Endothelial cell of umbilical vein (primary cell): ENCODE measurements around the gene TOX2. TPM values are rescaled to one million over a fixed set of nuclear protein-coding genes. Genes with fewer than 3 reads are reported as not detected.

ENCODE experiments used
- BruUV-seq: library from RNA; stranded (reverse); fragments of 400-500 nt; replicated peaks from 2 replicates; lab custom pipeline; 2021; lab: Mats Ljungman, UMichigan
- CTCF ChIA-PET: fragments of 300-600, 350-600 bp; sonication (Branson Sonifier 250); formaldehyde crosslinking; loops from one replicate; lab custom pipeline; 2021; ENCODE audit warnings: antibody characterized with exemption, inconsistent platforms; lab: Charles Lee
- POLR2A ChIA-PET: fragments of 300-600, 350-600 bp; sonication (Branson Sonifier 250); formaldehyde crosslinking; loops from one replicate; lab custom pipeline; 2021; ENCODE audit warnings: antibody characterized with exemption, inconsistent platforms; lab: Charles Lee
- DNase-seq: peaks from one replicate; pipeline ENCODE4 v3.0.0-alpha.2; 2011; ENCODE audit warnings: low read depth, low spot score
- FAIRE-seq: peaks from 2 replicates; lab custom pipeline; 2011; peaks lifted over from hg19 to GRCh38; lab: Jason Lieb, UNC
- H2AFZ ChIP-seq: 2 replicates; pipeline ENCODE4 v1.6.0; 2012; ENCODE audit warnings: low read depth, low read length, control low read depth, inconsistent platforms
- H3K27ac ChIP-seq: 2 replicates; pipeline ENCODE4 v1.5.1; 2011; ENCODE audit warnings: low read depth, mild to moderate bottlenecking, control low read depth, low read length, moderate library complexity; ENCODE audit not compliant: insufficient read depth
- H3K27me3 ChIP-seq, 2 experiments: 2 replicates each; pipeline versions ENCODE4 v1.6.0 to v1.6.1; 2011; ENCODE audit warnings: low read length in 2 of 2, mixed read lengths in 1 of 2; ENCODE audit not compliant: control insufficient read depth in 2 of 2, insufficient read depth in 2 of 2
- H3K36me3 ChIP-seq, 2 experiments: 2 replicates in 1 of 2; 3 replicates in 1 of 2; pipeline ENCODE4 v1.5.1; 2011; ENCODE audit warnings: low read length in 2 of 2, mild to moderate bottlenecking in 1 of 2, moderate library complexity in 1 of 2; ENCODE audit not compliant: control insufficient read depth in 2 of 2, insufficient read depth in 2 of 2; ENCODE audit errors: extremely low read depth in 1 of 2
- H3K4me1 ChIP-seq: 3 replicates; pipeline ENCODE4 v1.5.1; 2011; ENCODE audit warnings: mild to moderate bottlenecking, low read length; ENCODE audit not compliant: control insufficient read depth, insufficient read depth; ENCODE audit errors: extremely low read depth
- H3K4me2 ChIP-seq: 2 replicates; pipeline ENCODE4 v1.6.1; 2011; ENCODE audit warnings: low read length, control low read depth, mixed read lengths; ENCODE audit not compliant: insufficient read depth
- H3K4me3 ChIP-seq, 3 experiments: fragments of 200-600 bp in 1 of 3; sonication (generic), shearing (Covaris generic) in 1 of 3; replicated peaks in 1 of 3; 2 replicates each; pipeline ENCODE4 v1.5.1; 2011 to 2016; ENCODE audit warnings: control low read depth in 3 of 3, low read length in 3 of 3, mild to moderate bottlenecking in 2 of 3, inconsistent platforms in 1 of 3, low read depth in 1 of 3, moderate library complexity in 1 of 3; ENCODE audit not compliant: insufficient read depth in 1 of 3
- H3K79me2 ChIP-seq: 2 replicates; pipeline ENCODE4 v1.6.0; 2012; ENCODE audit warnings: low read length, inconsistent platforms; ENCODE audit not compliant: control insufficient read depth, insufficient read depth
- H3K9ac ChIP-seq: replicated peaks from 2 replicates; pipeline ENCODE3; 2011; ENCODE audit warnings: low read length, control low read depth; ENCODE audit not compliant: insufficient read depth; ENCODE audit errors: extremely low read depth
- H3K9me1 ChIP-seq: replicated peaks from 3 replicates; pipeline ENCODE4 v1.6.0; 2011; ENCODE audit warnings: mild to moderate bottlenecking, low read length; ENCODE audit not compliant: control insufficient read depth, insufficient read depth; ENCODE audit errors: extremely low read depth
- H3K9me3 ChIP-seq: replicated peaks from 2 replicates; pipeline ENCODE4 v1.5.1; 2012; ENCODE audit warnings: low read length, inconsistent platforms; ENCODE audit not compliant: control insufficient read depth, insufficient read depth
- H4K20me1 ChIP-seq: replicated peaks from 2 replicates; pipeline ENCODE3; 2011; ENCODE audit warnings: mild to moderate bottlenecking, low read length; ENCODE audit not compliant: control insufficient read depth, insufficient read depth; ENCODE audit errors: extremely low read depth
- CTCF ChIP-seq, 2 donors: IDR thresholded peaks; 1 replicate in 1 of 2; 2 replicates in 1 of 2; pipeline ENCODE4 v1.5.1; 2011; ENCODE audit warnings: low read length in 2 of 2, mild to moderate bottlenecking in 2 of 2, moderate library complexity in 2 of 2, control low read depth in 1 of 2, inconsistent platforms in 1 of 2, low read depth in 1 of 2; ENCODE audit not compliant: insufficient read depth in 1 of 2; ENCODE audit errors: extremely low read depth in 1 of 2
- EZH2 ChIP-seq: IDR thresholded peaks from 2 replicates; pipeline ENCODE4 v1.6.1; 2012; ENCODE audit warnings: borderline replicate concordance, low read depth, mild to moderate bottlenecking, moderate library complexity, low read length, inconsistent platforms; ENCODE audit not compliant: severe bottlenecking
- FOS ChIP-seq: IDR thresholded peaks from 2 replicates; pipeline ENCODE4 v1.6.1; 2011; ENCODE audit warnings: mild to moderate bottlenecking, low read length, moderate library complexity, borderline replicate concordance; ENCODE audit not compliant: insufficient read depth
- GATA2 ChIP-seq: IDR thresholded peaks from 2 replicates; pipeline ENCODE4 v1.7.0; 2011; ENCODE audit warnings: low read depth, mild to moderate bottlenecking, moderate library complexity, mixed read lengths, low read length; ENCODE audit not compliant: insufficient read length, insufficient read depth
- JUN ChIP-seq: IDR thresholded peaks from 2 replicates; pipeline ENCODE4 v1.6.1; 2011; ENCODE audit warnings: borderline replicate concordance, low read depth; ENCODE audit not compliant: insufficient read length, insufficient read depth
- MYC ChIP-seq: IDR thresholded peaks from one replicate; pipeline ENCODE4 v1.6.1; 2011; ENCODE audit warnings: mild to moderate bottlenecking, low read depth, low read length
- POLR2A ChIP-seq: IDR thresholded peaks from 2 replicates; pipeline ENCODE4 v1.6.1; 2012; ENCODE audit warnings: low read depth, mild to moderate bottlenecking, control low read depth, low read length
- POLR2AphosphoS5 ChIP-seq: IDR thresholded peaks from 2 replicates; pipeline ENCODE4 v1.6.1; 2012; ENCODE audit warnings: low read depth, mild to moderate bottlenecking, control low read depth, low read length, moderate library complexity; ENCODE audit not compliant: insufficient read depth
- dilution Hi-C: fragments of 300-500 bp; cut with MboI; formaldehyde crosslinking; loops from one replicate; pipeline ENCODE4 v1.15.0; 2019; ENCODE audit warnings: low sequenced_read_pairs; ENCODE audit not compliant: extremely low pct_ligation_motif_present
- intact Hi-C: fragments of 100-400 bp; cut with micrococcal nuclease; formaldehyde crosslinking; loops from one replicate; pipeline ENCODE4 v1.10.0; 2022
- polyA plus RNA-seq, 4 experiments: library from polyadenylated mRNA; depleted of rRNA in 3 of 4; stranded (reverse) in 3 of 4; unstranded in 1 of 4; fragments of >200 nt; gene quantifications; 2 replicates each; pipeline versions ENCODE4 v1.2.1 to v1.2.3, GENCODE V29; 2011 to 2012; ENCODE audit warnings: missing spikeins in 1 of 4
- total RNA-seq: library from RNA; stranded (reverse); gene quantifications from 2 replicates; pipeline ENCODE4 v1.2.3, GENCODE V29; 2021
- TF ChIP-seq, protein P1 (sequence below): IDR thresholded peaks from 2 replicates; pipeline ENCODE4 v1.6.1; 2011; ENCODE audit not compliant: insufficient read depth, insufficient read length

TOX2 gene
- total and polyA plus RNA-seq, 2 donors (not counting 3 experiments of a cell fraction or from before 2014, with no cell fraction given): 7.0 to 18.6 TPM

DNA sequence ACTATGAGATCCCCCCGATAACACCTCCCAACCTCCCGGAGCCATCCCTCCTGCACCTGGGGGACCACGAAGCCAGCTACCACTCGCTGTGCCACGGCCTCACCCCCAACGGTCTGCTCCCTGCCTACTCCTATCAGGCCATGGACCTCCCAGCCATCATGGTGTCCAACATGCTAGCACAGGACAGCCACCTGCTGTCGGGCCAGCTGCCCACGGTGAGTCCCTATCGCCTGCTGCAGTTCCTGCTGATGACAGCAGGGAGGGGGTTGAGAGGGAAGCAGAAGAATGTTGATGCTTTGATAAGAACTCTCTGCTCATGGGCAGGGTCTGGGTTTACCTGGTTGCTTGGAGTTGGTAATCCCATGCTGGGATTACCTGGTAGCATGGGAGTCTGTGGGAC lies 91.9 kb downstream of the TOX2 start:
- BruUV-seq: no TSS peak
- CTCF ChIA-PET: no interaction called here
- H3K27ac ChIP-seq: no peak overlapping the region
- H4K20me1 ChIP-seq: no peaks in the 10 kb centered on the region
- intact Hi-C loops (no loop called here), dilution Hi-C loops (no loop called here)
- no peak for FAIRE-seq
- no peak overlapping the region for H2AFZ ChIP-seq
- no peak overlapping the region for H3K4me3 ChIP-seq
- no peaks in the 10 kb centered on the region for H3K79me2 ChIP-seq
- H3K9me3 ChIP-seq: no peaks in the 10 kb centered on the region
- H3K9me1 ChIP-seq: no peaks in the 10 kb centered on the region
- no peaks in the 10 kb centered on the region for H3K36me3 ChIP-seq
- TF ChIP-seq POLR2A: no peak
- no peak for TF ChIP-seq EZH2
- no peak for TF ChIP-seq GATA2
- H3K4me1 ChIP-seq: no peaks in the 10 kb centered on the region
- DNase-seq: no peak
- H3K9ac ChIP-seq: no peak overlapping the region
- POLR2A ChIA-PET: no interaction called here
- H3K4me2 ChIP-seq: no peak overlapping the region
- H3K27me3 ChIP-seq: no peaks in the 10 kb centered on the region

- POLR2A ChIA-PET: no interaction called here
Observed at GRCh38 chr20:44008806-44009678, 94.4 kb downstream of the TOX2 start.

More at GRCh38 chr20:44008806-44009678, 94.4 kb downstream of the TOX2 start:
- no peaks in the 10 kb centered on the region for H3K79me2 ChIP-seq
- no peaks in the 10 kb centered on the region for H3K9me3 ChIP-seq
- H4K20me1 ChIP-seq: no peaks in the 10 kb centered on the region
- DNase-seq (no peak), FAIRE-seq (peak; percentile 50)
- no peak overlapping the region for H3K9ac ChIP-seq
- no peaks in the 10 kb centered on the region for H3K27me3 ChIP-seq
- no peak overlapping the region for H3K4me2 ChIP-seq
- no peaks in the 10 kb centered on the region for H3K36me3 ChIP-seq
- intact Hi-C loops (no loop called here), dilution Hi-C loops (no loop called here)
- no peak overlapping the region for H2AFZ ChIP-seq
- CTCF ChIA-PET: no interaction called here
- no TSS peak for BruUV-seq
- H3K27ac ChIP-seq: no peak overlapping the region
- H3K9me1 ChIP-seq: no peaks in the 10 kb centered on the region
- TF ChIP-seq, protein P1, sequence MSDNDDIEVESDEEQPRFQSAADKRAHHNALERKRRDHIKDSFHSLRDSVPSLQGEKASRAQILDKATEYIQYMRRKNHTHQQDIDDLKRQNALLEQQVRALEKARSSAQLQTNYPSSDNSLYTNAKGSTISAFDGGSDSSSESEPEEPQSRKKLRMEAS: no peak
- TF ChIP-seq FOS (no peak), POLR2AphosphoS5 (no peak), JUN (no peak), MYC (no peak), CTCF (IDR thresholded peaks at IDR 0.05; ENCODE audit: extremely low read depth in 1 of 2, insufficient read depth in 1 of 2, low read depth in 1 of 2, low read length in 2 of 2) (no peak), POLR2A (no peak), EZH2 (no peak), GATA2 (no peak)
- H3K4me1 ChIP-seq: no peaks in the 10 kb centered on the region
- H3K4me3 ChIP-seq: no peak overlapping the region
